SH-SY5Y (cell line): ENCODE measurements around the gene DDX42.

Experiments
- GATA2 ChIP-seq: IDR thresholded peaks from 2 replicates; pipeline ENCODE4 v1.6.1; 2011; ENCODE audit warnings: mild to moderate bottlenecking, low read depth, low read length
- GATA3 ChIP-seq: IDR thresholded peaks from 2 replicates; pipeline ENCODE4 v1.6.1; 2011; ENCODE audit warnings: low read depth, mild to moderate bottlenecking, low read length, moderate library complexity

DNA sequence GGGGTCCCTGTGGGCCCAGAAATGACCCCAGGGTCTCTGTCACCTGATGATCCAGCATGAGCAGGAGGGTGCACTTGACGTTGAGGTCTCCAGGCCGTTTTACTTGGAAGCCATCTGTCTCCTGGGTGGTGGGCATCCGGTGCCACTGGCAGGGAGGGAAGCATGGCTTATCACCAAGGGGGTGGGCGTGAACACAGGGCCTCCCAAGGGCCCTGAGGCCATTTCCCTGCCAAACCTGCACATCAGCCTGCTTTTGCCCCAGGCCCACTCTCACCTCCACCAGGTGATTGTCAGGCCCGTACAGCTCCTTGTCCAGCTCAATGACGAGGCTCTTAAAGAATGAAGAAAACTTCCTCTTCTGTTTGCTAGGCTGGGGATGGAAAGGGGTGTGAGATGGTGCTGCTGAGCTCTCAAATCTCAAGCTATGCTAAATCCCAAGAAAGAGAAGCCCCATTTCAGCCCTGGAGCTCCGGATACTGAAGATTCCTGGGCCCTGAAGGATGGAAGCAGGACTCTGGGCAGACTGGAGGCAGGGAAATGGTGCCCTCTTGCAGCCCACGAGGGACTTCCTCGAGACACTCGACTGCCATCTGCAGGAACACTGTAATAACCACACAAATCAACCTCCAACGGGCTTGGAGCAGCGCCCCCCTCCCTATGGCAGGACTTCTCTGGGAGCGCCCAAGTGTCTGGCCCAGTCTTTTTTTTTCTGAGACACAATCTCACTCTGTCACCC lies 60.6 kb downstream of the DDX42 start:
- TF ChIP-seq GATA2 (no peak), GATA3 (no peak)
